H1 (cell line): ENCODE measurements around the gene RALGAPB. TPM values are rescaled to one million over a fixed set of nuclear protein-coding genes. Genes with fewer than 3 reads are reported as not detected.

Experiments
- CTCF ChIA-PET: fragments of 300-600 bp; sonication (Branson Sonifier 250); formaldehyde crosslinking; loops from one replicate; lab custom pipeline; 2021; ENCODE audit not compliant: partially characterized antibody; lab: Charles Lee
- POLR2A ChIA-PET: fragments of 300-600 bp; sonication (Branson Sonifier 250); formaldehyde crosslinking; loops from one replicate; lab custom pipeline; 2021; ENCODE audit warnings: inconsistent platforms; ENCODE audit not compliant: partially characterized antibody; lab: Charles Lee
- DNase-seq, 2 experiments: peaks; one replicate each; pipeline versions ENCODE4 v3.0.0 to v3.0.0-alpha.2; 2010 to 2022; ENCODE audit warnings: low spot score in 2 of 2, low read depth in 1 of 2, mixed read lengths in 1 of 2
- FAIRE-seq: peaks from 2 replicates; lab custom pipeline; 2011; peaks lifted over from hg19 to GRCh38; lab: Jason Lieb, UNC
- H2AFZ ChIP-seq: 2 replicates; pipeline ENCODE4 v1.8.1; 2012; ENCODE audit warnings: low read length, inconsistent platforms
- H2AK5ac ChIP-seq: 2 replicates; pipeline ENCODE4 v1.6.1; 2013; ENCODE audit warnings: low read depth, low read length
- H2BK120ac ChIP-seq: replicated peaks from 2 replicates; pipeline ENCODE3; 2013; ENCODE audit warnings: low read depth, low read length, inconsistent platforms
- H2BK12ac ChIP-seq: 2 replicates; pipeline ENCODE4 v1.6.1; 2013; ENCODE audit warnings: low read depth, low read length
- H2BK15ac ChIP-seq: 2 replicates; pipeline ENCODE4 v1.6.1; 2013; ENCODE audit warnings: low read length
- H2BK20ac ChIP-seq: 2 replicates; pipeline ENCODE4 v1.6.1; 2013; ENCODE audit warnings: low read length
- H2BK5ac ChIP-seq: 2 replicates; pipeline ENCODE4 v1.6.1; 2013; ENCODE audit warnings: low read depth, low read length
- H3K14ac ChIP-seq: 2 replicates; pipeline ENCODE4 v1.6.1; 2013; ENCODE audit warnings: inconsistent platforms; ENCODE audit not compliant: insufficient read length
- H3K18ac ChIP-seq: 2 replicates; pipeline ENCODE4 v1.6.1; 2013; ENCODE audit warnings: low read length; ENCODE audit errors: extremely low read depth
- H3K23ac ChIP-seq: 2 replicates; pipeline ENCODE4 v1.6.1; 2013; ENCODE audit warnings: inconsistent platforms; ENCODE audit not compliant: insufficient read length
- H3K23me2 ChIP-seq: 2 replicates; pipeline ENCODE4 v1.6.1; 2013; ENCODE audit warnings: low read depth, low read length
- H3K27ac ChIP-seq: 2 replicates; pipeline ENCODE4 v1.6.1; 2011; ENCODE audit warnings: low read depth, low read length, inconsistent platforms
- H3K27me3 ChIP-seq, 4 experiments: replicated peaks in 1 of 4; 1 replicate in 1 of 4; 2 replicates in 3 of 4; pipeline versions ENCODE4 v1.6.1 to v1.8.1; 2011 to 2013; ENCODE audit warnings: low read length in 3 of 4, mild to moderate bottlenecking in 3 of 4, inconsistent platforms in 2 of 4, mixed read lengths in 2 of 4, moderate library complexity in 1 of 4; ENCODE audit not compliant: control insufficient read depth in 3 of 4, insufficient read depth in 3 of 4; ENCODE audit errors: extremely low read depth in 1 of 4
- H3K36me3 ChIP-seq, 4 experiments: 2 replicates each; pipeline versions ENCODE4 v1.6.1 to v1.8.1; 2011 to 2013; ENCODE audit warnings: mild to moderate bottlenecking in 4 of 4, low read length in 3 of 4, moderate library complexity in 2 of 4, control low read depth in 1 of 4, inconsistent platforms in 1 of 4; ENCODE audit not compliant: insufficient read depth in 4 of 4, control insufficient read depth in 2 of 4
- H3K4ac ChIP-seq: replicated peaks from 2 replicates; pipeline ENCODE3; 2013; ENCODE audit warnings: low read length, low read depth, mixed read lengths, inconsistent platforms; ENCODE audit not compliant: insufficient read length
- H3K4me1 ChIP-seq, 4 experiments: replicated peaks in 1 of 4; 1 replicate in 1 of 4; 2 replicates in 3 of 4; pipeline versions ENCODE4 v1.6.1 to v1.8.1; 2011 to 2013; ENCODE audit warnings: low read length in 3 of 4, inconsistent platforms in 2 of 4, mixed read lengths in 1 of 4; ENCODE audit not compliant: insufficient read depth in 4 of 4, control insufficient read depth in 3 of 4
- H3K4me2 ChIP-seq, 2 experiments: 2 replicates each; pipeline versions ENCODE4 v1.6.1 to v1.8.1; 2011 to 2013; ENCODE audit warnings: low read depth in 2 of 2, low read length in 2 of 2, control low read depth in 1 of 2, inconsistent platforms in 1 of 2, mild to moderate bottlenecking in 1 of 2; ENCODE audit not compliant: insufficient read depth in 1 of 2
- H3K4me3 ChIP-seq, 4 experiments: fragments of 200-600, 300-600 bp in 1 of 4; sonication (generic), shearing (Covaris generic), sonication (Bioruptor Twin) in 1 of 4; 2 replicates each; pipeline versions ENCODE4 v1.5.1 to v1.8.1; 2011 to 2016; ENCODE audit warnings: low read length in 4 of 4, low read depth in 3 of 4, control low read depth in 2 of 4, inconsistent platforms in 2 of 4, mild to moderate bottlenecking in 2 of 4, mixed read lengths in 1 of 4, moderate library complexity in 1 of 4; ENCODE audit not compliant: insufficient read depth in 2 of 4; ENCODE audit errors: extremely low read depth in 1 of 4
- H3K56ac ChIP-seq: replicated peaks from 2 replicates; pipeline ENCODE3; 2013; ENCODE audit warnings: low read depth, mild to moderate bottlenecking, mixed read lengths, low read length, inconsistent platforms; ENCODE audit not compliant: insufficient read length
- H3K79me1 ChIP-seq: 2 replicates; pipeline ENCODE4 v1.6.1; 2013; ENCODE audit warnings: low read depth, low read length, control low read depth
- H3K79me2 ChIP-seq, 2 experiments: 2 replicates each; pipeline versions ENCODE4 v1.6.1 to v1.8.1; 2012 to 2013; ENCODE audit warnings: low read length in 2 of 2, mild to moderate bottlenecking in 2 of 2, inconsistent platforms in 1 of 2; ENCODE audit not compliant: insufficient read depth in 2 of 2, control insufficient read depth in 1 of 2
- H3K9ac ChIP-seq, 4 experiments: replicated peaks in 1 of 4; 1 replicate in 1 of 4; 2 replicates in 3 of 4; pipeline versions ENCODE4 v1.6.1 to v1.8.1; 2011 to 2013; ENCODE audit warnings: low read depth in 3 of 4, low read length in 3 of 4, control low read depth in 2 of 4, mild to moderate bottlenecking in 2 of 4, moderate library complexity in 2 of 4, inconsistent platforms in 1 of 4; ENCODE audit errors: extremely low read depth in 1 of 4
- H3K9me3 ChIP-seq, 2 experiments: 2 replicates each; pipeline versions ENCODE4 v1.6.1 to v1.8.1; 2012 to 2013; ENCODE audit warnings: mild to moderate bottlenecking in 2 of 2, moderate library complexity in 2 of 2, control low read depth in 1 of 2, inconsistent platforms in 1 of 2, low read depth in 1 of 2, low read length in 1 of 2, mixed read lengths in 1 of 2; ENCODE audit not compliant: insufficient read depth in 2 of 2
- H4K20me1 ChIP-seq, 2 experiments: replicated peaks in 1 of 2; 2 replicates each; pipeline versions ENCODE3 to v1.8.1; 2011 to 2013; ENCODE audit warnings: inconsistent platforms in 2 of 2, low read length in 2 of 2, mild to moderate bottlenecking in 1 of 2; ENCODE audit not compliant: insufficient read depth in 2 of 2, control insufficient read depth in 1 of 2
- H4K5ac ChIP-seq: 2 replicates; pipeline ENCODE4 v1.6.1; 2013; ENCODE audit warnings: low read length, low read depth, mixed read lengths, inconsistent platforms; ENCODE audit not compliant: insufficient read length
- H4K8ac ChIP-seq: 2 replicates; pipeline ENCODE4 v1.8.0; 2013; ENCODE audit warnings: mild to moderate bottlenecking, moderate library complexity, low read length, inconsistent platforms; ENCODE audit not compliant: insufficient read depth; ENCODE audit errors: extremely low read depth
- H4K91ac ChIP-seq: replicated peaks from 2 replicates; pipeline ENCODE3; 2013; ENCODE audit warnings: low read length, mixed read lengths, inconsistent platforms; ENCODE audit not compliant: insufficient read length
- ASH2L ChIP-seq: fragments of 200-600, 300-600 bp; sonication (generic); IDR thresholded peaks from one replicate; pipeline ENCODE4 v1.7.1; 2017; ENCODE audit warnings: low read length
- ATF3 ChIP-seq: IDR thresholded peaks from 2 replicates; pipeline ENCODE4 v1.6.1; 2011; ENCODE audit warnings: low read depth, mild to moderate bottlenecking, low read length; ENCODE audit not compliant: insufficient read depth
- CBX5 ChIP-seq: fragments of 300-800, 300-1000 bp; sonication (generic); IDR thresholded peaks from 2 replicates; pipeline ENCODE4 v1.7.1; 2016; ENCODE audit warnings: antibody characterized with exemption, low read length, low read depth
- E2F6 ChIP-seq: IDR thresholded peaks from 2 replicates; pipeline ENCODE4 v1.6.1; 2012; ENCODE audit warnings: inconsistent platforms
- GTF2F1 ChIP-seq: IDR thresholded peaks from 2 replicates; pipeline ENCODE4 v1.6.1; 2012; ENCODE audit warnings: low read depth, low read length, improper control_type of control experiment, borderline replicate concordance
- KDM1A ChIP-seq: fragments of 200-600, 300-600 bp; sonication (generic); IDR thresholded peaks from 2 replicates; pipeline ENCODE4 v1.7.1; 2016; ENCODE audit warnings: mild to moderate bottlenecking, low read length, borderline replicate concordance
- MAFK ChIP-seq: IDR thresholded peaks from 2 replicates; pipeline ENCODE4 v1.6.1; 2012; ENCODE audit warnings: low read depth, mild to moderate bottlenecking, improper control_type of control experiment, low read length
- NRF1 ChIP-seq: IDR thresholded peaks from 2 replicates; pipeline ENCODE4 v1.6.1; 2011; ENCODE audit warnings: mild to moderate bottlenecking, low read depth, low read length, improper control_type of control experiment
- POU5F1 ChIP-seq: IDR thresholded peaks from 2 replicates; pipeline ENCODE4 v1.6.1; 2011; ENCODE audit warnings: low read depth, mild to moderate bottlenecking, low read length, moderate library complexity
- RAD21 ChIP-seq, 2 experiments: IDR thresholded peaks in 1 of 2; conservative IDR thresholded peaks in 1 of 2; 2 replicates each; pipeline ENCODE4 v1.6.1; 2011; ENCODE audit warnings: low read depth in 2 of 2, low read length in 2 of 2, improper control_type of control experiment in 1 of 2, inconsistent platforms in 1 of 2, mild to moderate bottlenecking in 1 of 2, moderate library complexity in 1 of 2
- WGBS, 2 experiments: shearing (Covaris generic) in 1 of 2; methylation state at CpG; one replicate each; pipeline versions ENCODE4 v1.1.6 to v1.1.7; 2013 to 2015; ENCODE audit warnings: low lambda C conversion rate in 2 of 2, mixed read lengths in 2 of 2, inconsistent platforms in 1 of 2, low coverage in 1 of 2, missing lambda C conversion rate in 1 of 2; ENCODE audit not compliant: insufficient replicate concordance in 2 of 2, insufficient coverage in 1 of 2, insufficient read length in 1 of 2; ENCODE audit errors: extremely low coverage in 1 of 2, missing lambda C conversion rate in 1 of 2; 5-methylcytosine and 5-hydroxymethylcytosine counted together
- polyA plus RNA-seq, 7 experiments: library from polyadenylated mRNA; depleted of rRNA in 3 of 7; stranded (reverse) in 5 of 7; unstranded in 2 of 7; fragments of >200 nt in 5 of 7; fragments of 200-250 nt in 2 of 7; gene quantifications; 1 replicate in 5 of 7; 2 replicates in 1 of 7; 4 replicates in 1 of 7; pipeline versions ENCODE4 v1.2.1 to v1.2.3, GENCODE V29; 2011 to 2013; ENCODE audit warnings: missing spikeins in 2 of 7, mixed read lengths in 2 of 7
- total RNA-seq: library from RNA; stranded (reverse); fragmentation: NEBNext Ultra II Directional; extraction: Animal tissue kit (Norgen Biotek cat#: 25700); gene quantifications from 2 replicates; pipeline ENCODE4 v1.2.1, GENCODE V29; 2021

The RALGAPB gene
- total and polyA plus RNA-seq, 2 of the 8 experiments (the other 6 are each of a cell fraction or from before 2014, with no cell fraction given): 10.6 to 35.1 TPM

GRCh38 chr20:38581830-38582358, 109.3 kb downstream of the RALGAPB start:
- ChIA-PET POLR2A (no interaction called here), CTCF (interaction anchor here (1.7 kb wide), 1 partner anchor 68 kb away, joined by 4 read pairs; no protein-coding TSS in a partner anchor)
- H3K79me1 ChIP-seq: no peaks in the 10 kb centered on the region
- no peak overlapping the region for H3K27ac ChIP-seq
- no peak overlapping the region for H2BK120ac ChIP-seq
- H3K4me2 ChIP-seq: no peak overlapping the region
- H2BK5ac ChIP-seq: no peak overlapping the region
- H3K14ac ChIP-seq: no peak overlapping the region
- 93% methylated on average over 4 of the region's 4 CpGs; no CpG with 5 or more reads in 1 of the 2 experiments for WGBS, 2 experiments
- H3K27me3 ChIP-seq: no peaks in the 10 kb centered on the region
- H4K20me1 ChIP-seq: no peaks in the 10 kb centered on the region
- no peak overlapping the region for H3K23ac ChIP-seq
- H2AK5ac ChIP-seq: peak overlapping the region; percentile 70; the same call in 1 of the 2 replicates
- no peaks in the 10 kb centered on the region for H3K23me2 ChIP-seq
- DNase-seq: no peak
- H3K18ac ChIP-seq: no peak overlapping the region
- H3K4me1 ChIP-seq: peaks cover 0 to 5% (median 2%) of the 10 kb centered on the region in 4 experiments; a peak in 2 of 7 replicates
- no peak overlapping the region for H4K91ac ChIP-seq
- no peak overlapping the region for H2BK15ac ChIP-seq
- no peak overlapping the region for H2BK12ac ChIP-seq
- no peak overlapping the region for H3K4me3 ChIP-seq
- no peaks in the 10 kb centered on the region for H3K36me3 ChIP-seq
- no peak overlapping the region for H4K8ac ChIP-seq
- H3K9ac ChIP-seq: no peak overlapping the region
- H3K56ac ChIP-seq: no peak overlapping the region
- H4K5ac ChIP-seq: no peak overlapping the region
- no peak overlapping the region for H3K4ac ChIP-seq
- no peak overlapping the region for H2BK20ac ChIP-seq
- H3K9me3 ChIP-seq: no peaks in the 10 kb centered on the region
- H3K79me2 ChIP-seq: no peaks in the 10 kb centered on the region
- no peak overlapping the region for H2AFZ ChIP-seq
- FAIRE-seq: no peak
- TF ChIP-seq NRF1 (no peak), ATF3 (no peak), KDM1A (no peak), GTF2F1 (no peak), POU5F1 (no peak), ASH2L (no peak), E2F6 (no peak), MAFK (no peak), CBX5 (no peak), RAD21 (IDR thresholded peaks at IDR 0.05 in 1 of 2, conservative IDR thresholded peaks at IDR 0.05 in 1 of 2; ENCODE audit: low read depth in 2 of 2, low read length in 2 of 2) (no peak)
